Measurements from ENCODE around the gene NDUFV1.
"Not testable (repeated sequence)": the region's sequence is repeated elsewhere in the genome, so short reads cannot be mapped to it uniquely, and the experiment has no call there.

The NDUFV1 gene

DNA sequence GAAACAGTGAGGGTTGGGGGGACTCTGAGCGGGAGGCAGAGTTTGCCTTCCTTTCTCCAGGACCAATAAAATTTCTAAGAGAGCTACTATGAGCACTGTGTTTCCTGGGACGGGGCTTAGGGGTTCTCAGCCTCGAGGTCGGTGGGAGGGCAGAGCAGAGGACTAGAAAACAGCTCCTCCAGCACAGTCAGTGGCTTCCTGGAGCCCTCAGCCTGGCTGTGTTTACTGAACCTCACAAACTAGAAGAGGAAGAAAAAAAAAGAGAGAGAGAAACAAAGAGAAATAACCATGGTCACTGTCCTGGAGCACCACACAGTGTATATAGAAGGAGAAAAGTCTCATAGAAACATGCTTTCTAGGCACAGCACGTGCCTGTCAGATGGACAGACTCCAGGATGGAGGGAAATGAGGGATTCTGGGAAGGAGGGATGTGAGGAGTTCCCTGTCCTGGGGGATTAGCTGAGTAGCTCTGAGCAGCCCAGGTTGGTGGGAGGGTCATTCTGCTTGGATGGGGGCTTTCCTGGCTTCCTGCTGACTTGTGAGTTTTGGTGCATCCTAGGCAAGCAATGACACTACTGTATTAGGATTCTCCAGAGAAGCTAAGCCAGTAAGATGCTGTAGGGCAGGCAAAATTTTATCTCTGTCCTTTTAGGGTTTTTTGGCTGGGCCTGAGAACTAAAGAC, 20.0 kb upstream of the NDUFV1 start:
- no peak for DNase-seq

DNA sequence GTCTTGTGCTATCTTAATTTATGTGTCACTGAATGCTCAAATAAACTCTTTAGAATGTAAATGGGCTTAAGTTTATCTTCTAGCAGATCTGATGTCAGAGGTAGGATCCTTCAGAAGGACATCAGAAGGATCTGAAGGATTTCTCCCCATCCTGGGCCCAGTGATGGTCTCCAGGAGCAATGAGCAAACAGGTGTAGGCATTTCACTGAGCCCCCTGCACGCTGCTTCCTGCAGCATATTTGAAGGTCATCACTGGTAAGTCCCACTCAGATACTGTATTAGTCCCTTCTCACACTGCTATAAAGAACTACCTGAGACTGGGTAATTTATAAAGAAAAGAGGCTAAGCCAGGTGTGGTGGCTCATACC, 18.6 kb upstream of the NDUFV1 start:
- no peak for DNase-seq

GRCh38 chr11:67588899-67589415, 17.8 kb upstream of the NDUFV1 start:
- not testable (repeated sequence) for DNase-seq

GRCh38 chr11:67592880-67593564, 13.7 kb upstream of the NDUFV1 start:
- DNase-seq, result no peak

- no peak for DNase-seq
These were observed 13.2 kb upstream of the NDUFV1 start for GRCh38 chr11:67593565-67593905.

DNA sequence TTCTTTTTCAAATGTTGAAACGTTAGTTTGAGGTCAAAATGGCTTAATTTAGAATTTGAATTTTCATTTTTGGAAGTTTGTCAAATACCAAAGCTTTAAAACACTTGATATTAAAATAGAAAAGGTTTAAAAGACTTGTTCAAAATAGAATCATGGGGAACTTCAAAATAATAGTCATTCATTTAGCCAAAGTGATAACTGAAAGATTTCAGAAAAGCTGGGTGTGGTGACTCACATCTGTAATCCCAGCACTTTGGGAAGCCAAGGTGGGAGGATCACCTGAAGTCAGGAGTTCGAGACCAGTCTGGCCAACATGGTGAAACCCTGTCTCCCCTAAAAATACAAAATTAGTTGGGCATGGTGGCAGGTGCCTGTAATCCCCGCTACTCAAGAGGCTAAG, 12.3 kb upstream of the NDUFV1 start:
- DNase-seq, result no peak

- no peak for DNase-seq
These were observed 9.9 kb upstream of the NDUFV1 start for GRCh38 chr11:67596753-67597300.

DNA sequence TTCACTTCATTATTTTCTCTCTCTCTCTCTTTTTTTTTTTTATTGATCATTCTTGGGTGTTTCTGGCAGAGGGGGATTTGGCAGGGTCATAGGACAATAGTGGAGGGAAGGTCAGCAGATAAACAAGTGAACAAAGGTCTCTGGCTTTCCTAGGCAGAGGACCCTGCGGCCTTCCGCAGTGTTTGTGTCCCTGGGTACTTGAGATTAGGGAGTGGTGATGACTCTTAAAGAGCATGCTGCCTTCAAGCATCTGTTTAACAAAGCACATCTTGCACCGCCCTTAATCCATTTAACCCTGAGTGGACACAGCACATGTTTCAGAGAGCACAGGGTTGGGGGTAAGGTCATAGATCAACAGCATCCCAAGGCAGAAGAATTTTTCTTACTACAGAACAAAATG, 9.3 kb upstream of the NDUFV1 start:
- DNase-seq, result not testable (repeated sequence)

DNA sequence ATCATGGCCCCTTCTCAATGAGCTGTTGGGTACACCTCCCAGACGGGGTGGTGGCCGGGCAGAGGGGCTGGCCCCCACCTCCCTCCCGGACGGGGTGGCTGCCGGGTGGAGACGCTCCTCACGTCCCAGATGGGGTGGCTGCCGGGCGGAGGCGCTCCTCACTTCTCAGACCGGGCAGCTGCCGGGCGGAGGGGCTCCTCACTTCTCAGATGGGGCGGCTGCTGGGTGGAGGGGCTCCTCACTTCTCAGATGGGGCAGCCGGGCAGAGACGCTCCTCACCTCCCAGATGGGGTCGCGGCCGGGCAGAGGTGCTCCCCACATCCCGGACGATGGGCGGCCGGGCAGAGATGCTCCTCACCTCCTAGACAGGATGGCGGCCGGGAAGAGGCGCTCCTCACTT, 8.8 kb upstream of the NDUFV1 start:
- not testable (repeated sequence) for DNase-seq

- no peak for DNase-seq
These were observed 7.6 kb upstream of the NDUFV1 start for GRCh38 chr11:67599149-67599548.

DNA sequence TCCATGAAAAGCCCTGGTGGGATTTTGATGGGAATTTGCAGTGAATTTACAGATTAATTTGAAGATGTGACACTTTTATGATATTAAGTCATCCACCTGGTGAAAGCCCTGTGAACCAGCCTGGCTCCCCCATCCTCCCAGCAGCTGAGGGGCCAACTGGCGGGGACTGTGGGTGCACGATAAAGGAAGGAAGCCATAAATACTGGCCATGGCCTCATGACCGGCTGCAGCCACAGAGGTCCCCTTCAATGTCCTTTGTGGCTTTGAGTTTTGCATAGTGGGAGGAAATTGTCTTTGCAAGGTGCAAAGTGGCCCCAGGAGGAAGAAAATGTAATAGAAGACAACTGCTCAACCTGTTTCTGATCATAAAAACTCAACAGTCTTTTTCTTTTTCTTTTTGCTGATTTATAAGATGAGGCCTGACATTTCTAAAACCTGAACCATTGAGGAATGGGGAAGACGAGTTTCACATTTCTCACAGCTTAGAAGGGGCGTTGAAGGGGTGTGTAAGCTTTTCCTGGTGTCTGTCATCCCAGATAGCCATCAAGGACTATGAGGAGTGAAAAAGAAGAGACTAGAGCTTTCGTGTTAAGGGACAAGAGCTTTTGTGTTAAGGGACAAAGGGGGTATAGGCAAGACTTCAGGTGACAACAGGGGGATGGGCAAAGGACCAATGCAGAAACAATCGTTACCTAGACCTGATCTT, 6.3 kb upstream of the NDUFV1 start:
- DNase-seq, result no peak

DNA sequence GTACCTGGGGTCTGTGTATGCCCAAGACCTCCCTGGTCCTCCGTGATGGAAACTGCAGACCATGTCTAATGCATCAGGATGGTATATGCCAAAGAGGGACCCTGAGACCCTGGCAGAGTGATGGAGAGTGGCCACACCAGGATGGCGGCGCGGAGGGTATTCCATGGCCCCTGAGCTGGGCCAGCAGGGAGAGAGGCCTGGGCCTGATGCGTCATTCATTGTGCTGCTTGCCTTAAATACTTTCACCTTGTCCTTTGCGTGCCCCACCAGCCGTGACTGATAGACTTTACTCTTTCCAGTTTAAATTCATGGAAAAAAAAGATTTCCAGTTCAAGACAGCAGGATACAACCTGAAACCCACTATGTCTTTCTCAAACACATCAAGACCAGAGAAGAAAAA, 5.6 kb upstream of the NDUFV1 start:
- DNase-seq, result no peak

DNA sequence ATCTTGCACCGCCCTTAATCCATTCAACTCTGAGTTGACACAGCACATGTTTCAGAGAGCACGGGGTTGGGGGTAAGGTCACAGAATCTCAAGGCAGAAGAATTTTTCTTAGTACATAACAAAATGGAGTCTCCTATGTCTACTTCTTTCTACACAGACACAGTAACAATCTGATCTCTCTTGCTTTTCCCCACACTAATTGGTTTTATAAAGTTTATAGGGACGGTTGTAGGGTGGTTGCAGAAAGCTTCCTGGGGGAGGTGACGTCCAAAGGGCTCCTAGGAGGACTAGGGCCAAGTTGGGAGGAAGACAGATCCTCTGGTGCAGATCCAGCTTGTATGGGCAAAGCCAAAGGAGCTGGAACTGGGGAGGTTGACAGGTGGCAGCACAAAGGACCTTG, 2.6 kb upstream of the NDUFV1 start:
- DNase-seq, result not testable (repeated sequence)

- no peak for DNase-seq
These were observed 1.9 kb upstream of the NDUFV1 start for GRCh38 chr11:67604815-67605214.

DNA sequence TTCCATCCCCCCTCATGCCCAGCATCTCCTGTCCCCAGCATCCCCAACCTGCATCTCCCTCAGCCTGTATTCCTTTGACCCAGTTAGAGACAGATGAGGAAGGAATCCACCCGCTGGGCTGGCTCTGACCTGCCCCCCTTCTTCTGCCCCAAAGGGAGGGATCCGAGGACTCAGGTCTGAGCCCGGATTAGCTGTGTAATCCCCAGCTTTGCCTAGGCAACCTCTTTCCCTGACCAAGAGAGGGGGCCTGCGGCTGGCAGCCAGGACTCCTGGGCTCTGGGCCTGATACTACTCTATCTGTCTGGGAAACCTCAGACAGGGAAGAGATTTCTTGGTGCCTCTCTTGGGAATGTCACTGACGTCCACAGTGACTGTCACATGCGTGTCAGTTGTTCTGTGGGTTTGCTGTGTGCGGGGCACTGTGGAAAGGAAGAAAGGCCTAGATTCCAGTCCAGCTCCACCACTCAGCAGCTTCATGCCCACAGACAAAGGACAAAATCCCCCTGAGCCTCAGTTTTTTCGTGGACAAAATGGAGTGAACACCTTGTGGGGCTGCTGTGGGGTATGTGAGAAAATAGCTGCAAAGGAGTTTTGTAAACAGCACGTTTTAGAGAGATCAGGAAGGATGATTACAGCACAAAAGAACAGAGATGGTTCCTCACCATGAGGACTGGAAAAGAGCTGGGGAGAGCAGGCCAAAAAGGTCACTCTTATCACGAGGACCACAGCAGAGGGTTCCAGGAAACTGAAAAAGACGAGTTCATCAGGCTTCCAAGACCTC, 1.3 kb upstream of the NDUFV1 start:
- no peak for DNase-seq

DNA sequence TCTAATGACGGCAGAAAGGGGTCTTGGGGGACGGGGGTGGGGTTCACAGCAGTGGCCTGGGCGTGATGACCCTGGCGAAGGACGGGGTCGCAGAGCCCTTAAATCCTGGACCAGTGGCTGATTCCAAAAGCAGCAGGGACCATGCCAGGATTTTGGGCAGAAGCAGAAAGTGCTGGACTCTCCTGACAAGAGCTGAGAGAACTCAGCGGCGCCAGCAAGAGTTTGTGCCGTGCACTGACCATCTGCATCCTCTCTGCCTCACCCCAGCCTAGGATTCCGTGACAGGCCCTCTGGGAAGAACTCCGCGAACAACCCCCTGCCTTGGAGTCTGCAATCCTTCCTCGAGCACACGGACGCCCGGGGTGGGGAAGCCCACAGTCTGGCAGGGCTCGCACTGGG, 644 bp upstream of the NDUFV1 start:
- DNase-seq, result no peak

DNA sequence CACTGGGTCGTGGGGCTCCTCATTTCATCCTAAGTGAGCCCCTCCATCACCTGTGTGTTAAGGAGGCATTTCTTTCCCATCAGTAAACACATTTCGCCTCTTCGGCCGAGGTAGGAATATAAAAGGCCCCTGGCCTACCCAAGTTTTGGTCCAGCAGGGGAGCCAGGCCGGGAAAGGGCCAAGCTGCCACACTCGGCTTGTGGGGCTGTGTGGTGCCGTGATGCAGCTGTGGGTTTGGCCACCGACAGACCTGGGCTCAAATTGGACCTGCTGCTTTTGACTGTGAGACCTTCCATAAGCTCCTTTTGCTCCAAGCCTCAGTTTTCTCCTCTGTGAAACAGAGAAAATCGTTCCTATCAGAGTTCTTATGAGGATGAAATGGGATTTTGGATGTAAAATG, 771 bp downstream of the NDUFV1 start:
- DNase-seq, result no peak

- DNase-seq, result no peak
These were observed 1.8 kb downstream of the NDUFV1 start for GRCh38 chr11:67608486-67608885.

GRCh38 chr11:67609316-67609715, 2.6 kb downstream of the NDUFV1 start:
- DNase-seq, result no peak

DNA sequence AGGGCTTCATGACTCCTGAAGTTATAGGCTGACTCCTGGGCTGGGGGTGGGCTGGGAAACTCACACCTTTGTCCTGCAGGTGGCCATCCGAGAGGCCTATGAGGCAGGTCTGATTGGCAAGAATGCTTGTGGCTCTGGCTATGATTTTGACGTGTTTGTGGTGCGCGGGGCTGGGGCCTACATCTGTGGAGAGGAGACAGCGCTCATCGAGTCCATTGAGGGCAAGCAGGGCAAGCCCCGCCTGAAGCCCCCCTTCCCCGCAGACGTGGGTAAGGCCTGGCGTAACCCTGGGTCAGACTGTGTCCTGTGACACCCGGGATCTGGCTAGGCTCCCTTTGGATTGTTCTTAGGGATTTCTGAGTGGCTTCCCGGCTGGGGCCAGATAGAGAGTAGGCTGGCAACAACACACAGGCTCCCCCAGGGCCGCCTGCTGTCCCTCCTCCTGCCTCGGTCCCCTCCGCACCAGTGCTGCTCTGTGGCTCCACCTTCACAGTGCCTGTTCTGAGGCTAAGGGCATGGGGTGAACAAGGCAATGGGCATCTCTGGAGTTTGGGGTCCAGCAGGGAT, 3.6 kb downstream of the NDUFV1 start:
- DNase-seq, result no peak

GRCh38 chr11:67611165-67611564, 4.4 kb downstream of the NDUFV1 start:
- no peak for DNase-seq

GRCh38 chr11:67611704-67612587, 5.2 kb downstream of the NDUFV1 start:
- no peak for DNase-seq

All from NCI-H1092 treated with DMSO at 0.1 percent for 48 hours (cell line).